GM12872 (cell line): ENCODE results near the gene TECPR2.

Experiments
- TF ChIP-seq, protein P1 (sequence below): IDR thresholded peaks from 3 replicates; pipeline ENCODE4 v1.5.1; 2011; ENCODE audit warnings: low read depth, mild to moderate bottlenecking, low read length, moderate library complexity; ENCODE audit not compliant: insufficient read depth

Gene TECPR2

DNA sequence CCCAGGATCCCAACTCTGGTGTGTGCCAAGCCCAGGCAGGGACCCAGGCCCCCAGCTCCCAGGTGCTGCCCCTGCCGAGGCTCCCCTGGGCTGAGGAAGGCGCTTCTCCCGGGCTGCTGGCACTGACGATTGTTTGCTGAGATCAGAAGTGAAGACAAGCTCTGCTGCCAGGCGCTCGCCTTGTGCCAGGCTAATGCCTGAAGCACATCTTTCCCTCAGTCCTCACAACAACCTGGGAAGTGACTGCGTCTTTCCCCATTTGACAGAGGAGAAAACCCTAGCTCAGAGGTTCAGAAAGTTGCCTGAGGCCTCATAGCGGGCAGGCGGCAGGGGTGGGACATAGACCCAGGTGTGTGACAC lies 110.0 kb downstream of the TECPR2 start:
- TF ChIP-seq, protein P1, sequence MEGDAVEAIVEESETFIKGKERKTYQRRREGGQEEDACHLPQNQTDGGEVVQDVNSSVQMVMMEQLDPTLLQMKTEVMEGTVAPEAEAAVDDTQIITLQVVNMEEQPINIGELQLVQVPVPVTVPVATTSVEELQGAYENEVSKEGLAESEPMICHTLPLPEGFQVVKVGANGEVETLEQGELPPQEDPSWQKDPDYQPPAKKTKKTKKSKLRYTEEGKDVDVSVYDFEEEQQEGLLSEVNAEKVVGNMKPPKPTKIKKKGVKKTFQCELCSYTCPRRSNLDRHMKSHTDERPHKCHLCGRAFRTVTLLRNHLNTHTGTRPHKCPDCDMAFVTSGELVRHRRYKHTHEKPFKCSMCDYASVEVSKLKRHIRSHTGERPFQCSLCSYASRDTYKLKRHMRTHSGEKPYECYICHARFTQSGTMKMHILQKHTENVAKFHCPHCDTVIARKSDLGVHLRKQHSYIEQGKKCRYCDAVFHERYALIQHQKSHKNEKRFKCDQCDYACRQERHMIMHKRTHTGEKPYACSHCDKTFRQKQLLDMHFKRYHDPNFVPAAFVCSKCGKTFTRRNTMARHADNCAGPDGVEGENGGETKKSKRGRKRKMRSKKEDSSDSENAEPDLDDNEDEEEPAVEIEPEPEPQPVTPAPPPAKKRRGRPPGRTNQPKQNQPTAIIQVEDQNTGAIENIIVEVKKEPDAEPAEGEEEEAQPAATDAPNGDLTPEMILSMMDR: no peak

DNA sequence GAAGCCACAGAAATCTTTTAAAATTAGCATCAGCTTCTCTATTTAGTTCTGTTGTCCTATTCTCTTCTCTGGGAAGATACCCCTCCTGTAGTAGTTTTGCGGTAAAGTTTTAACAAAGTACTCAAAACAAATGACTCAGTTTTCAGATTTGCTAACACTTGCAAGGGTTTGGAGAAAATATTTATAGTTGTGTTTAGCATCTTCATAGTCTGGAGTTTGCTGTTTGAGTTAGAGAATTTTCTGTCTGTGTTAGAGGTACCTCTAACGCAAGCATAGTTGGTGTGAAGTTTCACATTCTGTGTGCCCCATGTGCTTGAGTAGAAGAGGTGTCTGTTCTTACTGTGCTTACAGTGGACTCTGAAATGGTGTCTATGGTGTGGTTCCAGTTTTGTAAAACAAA lies 110.8 kb downstream of the TECPR2 start:
- TF ChIP-seq, protein P1: no peak

DNA sequence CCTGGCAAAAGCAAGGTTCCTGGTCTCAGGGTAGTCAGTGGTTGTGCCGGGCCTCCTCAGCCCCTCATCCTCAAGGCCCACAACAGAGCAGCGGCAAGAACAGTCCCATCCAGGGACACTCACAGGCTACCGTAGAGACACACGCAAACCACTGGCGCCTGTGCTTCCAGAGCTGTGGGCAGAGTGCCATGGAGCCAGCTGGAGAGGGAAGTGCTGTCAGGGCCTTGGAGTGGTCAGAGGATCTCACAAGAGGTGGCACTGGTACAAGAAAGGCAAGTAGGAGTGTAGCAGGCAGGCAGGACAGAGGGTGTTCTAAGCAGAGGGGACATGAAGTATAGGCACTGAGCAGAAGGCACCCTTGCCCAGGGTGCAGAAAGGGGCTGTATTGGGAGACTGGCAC lies 112.2 kb downstream of the TECPR2 start:
- TF ChIP-seq, protein P1: no peak

DNA sequence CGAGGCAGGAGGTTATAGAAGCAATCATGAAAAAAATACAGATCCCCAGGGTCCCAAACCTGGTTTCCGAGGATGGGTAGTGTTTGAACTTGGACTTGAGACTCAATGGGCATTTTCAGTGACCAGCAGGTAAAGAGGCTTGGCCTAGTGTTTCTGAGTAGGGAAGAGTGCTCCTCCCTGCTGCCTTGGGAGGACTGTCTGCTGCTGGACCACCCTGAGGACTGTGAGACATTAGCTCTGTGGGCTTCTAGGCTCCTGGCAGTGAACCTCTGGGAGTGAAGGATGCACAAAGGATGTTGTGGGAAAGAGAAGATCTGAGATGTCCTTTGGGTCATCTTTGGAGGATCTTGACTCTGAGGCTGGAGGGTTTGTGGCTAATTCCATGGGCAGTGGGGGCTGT lies 116.4 kb downstream of the TECPR2 start:
- TF ChIP-seq, protein P1: no peak

DNA sequence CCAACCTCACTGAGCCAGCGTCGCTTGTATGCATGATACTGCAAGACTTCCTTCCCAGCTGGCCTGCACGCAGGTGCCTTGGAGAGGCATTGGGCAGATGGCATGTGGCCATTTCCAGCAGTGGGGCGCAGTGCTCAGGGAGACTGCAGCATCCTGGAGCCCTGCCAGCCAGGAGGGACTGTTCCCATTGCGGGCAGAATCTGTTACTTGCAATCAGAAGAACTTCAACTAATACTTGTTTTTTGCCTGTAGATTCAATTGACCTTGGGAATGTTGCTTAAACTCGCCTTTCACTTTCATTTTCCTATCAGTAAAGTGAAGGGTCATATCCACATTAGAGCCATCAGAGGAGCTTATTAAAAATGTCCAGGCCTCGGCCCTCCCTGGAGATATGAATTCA lies 117.0 kb downstream of the TECPR2 start:
- TF ChIP-seq, protein P1: no peak

DNA sequence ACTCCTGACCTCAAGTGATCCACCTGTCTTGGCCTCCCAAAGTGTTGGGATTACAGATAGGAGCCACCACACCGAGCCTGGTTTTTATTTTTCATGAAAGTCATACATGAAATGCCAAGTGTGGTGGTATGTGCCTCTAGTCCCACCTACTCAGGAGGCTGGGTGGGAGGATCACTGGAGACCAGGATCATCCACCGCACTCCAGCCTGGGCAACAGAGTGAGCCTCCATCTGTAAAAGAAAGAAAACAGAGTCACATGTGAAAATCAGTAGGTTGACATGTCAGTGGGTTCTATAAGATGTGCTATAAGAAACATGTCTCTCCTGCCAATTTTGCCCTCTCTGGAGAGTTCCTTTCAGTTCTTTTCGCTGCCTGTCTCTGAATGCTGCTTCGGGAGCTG lies 118.6 kb downstream of the TECPR2 start:
- TF ChIP-seq, protein P1: no peak

DNA sequence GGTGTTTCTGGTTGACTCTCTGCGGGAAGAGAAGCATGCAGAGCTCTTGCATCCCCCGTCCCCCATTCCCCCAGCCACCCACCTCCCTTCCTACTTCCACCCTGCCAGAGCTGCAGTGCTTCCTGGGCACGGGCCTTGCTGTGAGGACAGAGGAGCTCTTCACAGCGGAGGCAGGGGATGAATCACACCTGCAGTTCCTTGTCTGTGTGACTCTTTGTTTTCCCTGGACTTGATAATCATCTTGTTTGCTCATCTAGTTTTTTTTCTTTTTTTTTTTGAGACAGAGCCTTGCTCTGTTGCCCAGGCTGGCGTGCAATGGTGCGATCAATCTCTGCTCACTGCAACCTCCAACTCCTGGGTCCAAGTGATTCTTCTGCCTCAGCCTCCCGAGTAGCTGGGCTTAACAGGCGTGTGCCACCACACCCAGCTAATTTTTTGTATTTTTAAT lies 119.1 kb downstream of the TECPR2 start:
- TF ChIP-seq, protein P1: no peak

DNA sequence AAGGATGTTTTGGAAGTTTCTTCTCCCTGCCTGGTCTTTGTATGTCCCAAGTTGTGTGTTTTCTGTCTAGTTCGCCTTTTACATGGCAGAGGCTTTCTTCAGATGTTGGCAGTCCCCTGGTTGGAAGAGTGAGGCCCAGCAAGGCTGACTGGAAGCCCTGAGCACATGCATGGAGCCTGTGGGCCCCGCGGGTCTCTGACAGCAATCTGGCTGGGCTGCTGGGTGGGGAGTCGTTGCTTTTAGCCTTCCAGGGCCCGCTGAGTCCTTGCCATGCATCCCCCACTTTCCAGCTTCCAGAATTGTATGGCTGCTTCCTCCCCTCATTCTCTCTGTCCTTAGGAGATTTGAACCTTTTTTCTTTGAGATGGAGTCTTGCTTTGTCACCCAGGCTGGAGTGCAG lies 121.6 kb downstream of the TECPR2 start:
- TF ChIP-seq, protein P1: no peak
